K562 treated with DMSO at 1 percent for 48 hours (cell line): ENCODE data around the gene KCNIP4. TPM values are rescaled to one million over a fixed set of nuclear protein-coding genes. Genes with fewer than 3 reads are reported as not detected.

ENCODE experiments used
- total RNA-seq: library from RNA; unstranded; fragments of 300-600 nt; gene quantifications from 2 replicates; pipeline ENCODE4 v1.2.3, GENCODE V29; 2022; ENCODE audit warnings: low replicate concordance; ENCODE audit errors: extremely low read depth

The KCNIP4 gene
- not detected in 2 replicates for total RNA-seq

GRCh38 chr4:21948347-21949072 is at the start of gene KCNIP4:
Gene KCNIP4 (minus strand): TSS chr4:21948772.

DNA sequence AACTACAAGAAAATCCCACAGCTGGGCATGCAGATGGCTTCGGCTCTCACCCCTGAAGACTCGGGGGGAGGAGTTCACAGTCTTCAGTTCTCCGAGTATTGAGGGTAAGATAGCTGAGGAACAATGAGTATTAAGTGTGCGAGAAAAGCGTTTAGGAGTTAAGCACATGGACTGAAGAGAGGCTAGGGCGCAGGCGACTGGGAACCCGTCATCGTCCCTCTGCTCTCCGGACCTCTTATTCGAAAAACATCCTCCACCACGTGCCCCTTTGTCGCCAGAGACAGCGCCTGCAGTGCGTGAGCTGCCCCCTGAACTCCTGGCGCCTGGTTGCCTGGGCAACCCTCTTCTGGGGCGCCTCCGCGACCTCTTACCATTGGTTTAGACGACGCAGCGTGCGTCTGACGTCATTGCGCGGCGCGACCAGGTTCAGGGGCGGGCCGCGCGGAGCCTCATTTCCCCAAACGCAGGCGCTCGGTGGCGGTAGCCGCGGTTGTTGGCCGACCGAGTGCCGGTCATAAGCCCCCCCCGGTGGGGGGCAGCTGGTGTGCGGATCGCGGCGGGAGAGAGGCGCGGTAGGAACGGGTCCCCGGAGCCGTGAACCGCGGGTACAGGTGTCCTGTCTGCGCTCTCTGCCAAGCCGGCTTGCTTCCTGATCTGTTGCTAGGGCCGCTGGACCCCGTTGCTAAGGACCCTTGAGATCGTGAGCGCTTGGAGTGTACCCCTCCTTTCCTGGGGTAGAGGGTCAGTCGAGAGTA is 1248.4 kb downstream of the KCNIP4 start, which contains the start of gene PACRGL:
Gene PACRGL, plus strand, starts transcription at position 452 of the 755 bp plus-strand sequence. CDS start 4,024 bp downstream, outside the sequence.

